Activated T-cell treated with anti-CD3 and anti-CD28 coated beads, Interleukin-2, amount 50 U/mL, for 4 hours (primary cell): ENCODE results near the gene NBPF20. TPM values are rescaled to one million over a fixed set of nuclear protein-coding genes. Genes with fewer than 3 reads are reported as not detected.
"Not testable (repeated sequence)": the region's sequence is repeated elsewhere in the genome, so short reads cannot be mapped to it uniquely, and the experiment has no call there.

ENCODE experiments used
- ATAC-seq, 2 donors: fragments of 200-7000 bp; cut with Tn5 transposase; one replicate each; pipeline ENCODE4 v1.10.0; 2021
- DNase-seq: peaks from one replicate; pipeline ENCODE4 v3.0.0-alpha.2; 2020
- H3K27me3 Mint-ChIP-seq: one replicate; pipeline ENCODE4 v1.8.0; 2021; ENCODE audit warnings: low read depth, mixed read lengths
- H3K36me3 Mint-ChIP-seq: one replicate; pipeline ENCODE4 v1.8.0; 2022; ENCODE audit warnings: mixed read lengths; ENCODE audit not compliant: insufficient read depth
- H3K4me1 Mint-ChIP-seq: one replicate; pipeline ENCODE4 v1.8.0; 2021; ENCODE audit warnings: low read depth, mixed read lengths
- H3K4me3 Mint-ChIP-seq: one replicate; pipeline ENCODE4 v1.8.0; 2021; ENCODE audit warnings: mild to moderate bottlenecking, moderate library complexity, mixed read lengths
- H3K9me3 Mint-ChIP-seq: one replicate; pipeline ENCODE4 v1.8.0; 2021; ENCODE audit warnings: mixed read lengths
- total RNA-seq, 3 donors: library from RNA; stranded (reverse); gene quantifications; one replicate each; pipeline ENCODE4 v1.2.1, GENCODE V29; 2021

The NBPF20 gene
- total RNA-seq, 3 donors from 2014 or later = 0.99 to 2.0 (median 1.3) TPM

DNA sequence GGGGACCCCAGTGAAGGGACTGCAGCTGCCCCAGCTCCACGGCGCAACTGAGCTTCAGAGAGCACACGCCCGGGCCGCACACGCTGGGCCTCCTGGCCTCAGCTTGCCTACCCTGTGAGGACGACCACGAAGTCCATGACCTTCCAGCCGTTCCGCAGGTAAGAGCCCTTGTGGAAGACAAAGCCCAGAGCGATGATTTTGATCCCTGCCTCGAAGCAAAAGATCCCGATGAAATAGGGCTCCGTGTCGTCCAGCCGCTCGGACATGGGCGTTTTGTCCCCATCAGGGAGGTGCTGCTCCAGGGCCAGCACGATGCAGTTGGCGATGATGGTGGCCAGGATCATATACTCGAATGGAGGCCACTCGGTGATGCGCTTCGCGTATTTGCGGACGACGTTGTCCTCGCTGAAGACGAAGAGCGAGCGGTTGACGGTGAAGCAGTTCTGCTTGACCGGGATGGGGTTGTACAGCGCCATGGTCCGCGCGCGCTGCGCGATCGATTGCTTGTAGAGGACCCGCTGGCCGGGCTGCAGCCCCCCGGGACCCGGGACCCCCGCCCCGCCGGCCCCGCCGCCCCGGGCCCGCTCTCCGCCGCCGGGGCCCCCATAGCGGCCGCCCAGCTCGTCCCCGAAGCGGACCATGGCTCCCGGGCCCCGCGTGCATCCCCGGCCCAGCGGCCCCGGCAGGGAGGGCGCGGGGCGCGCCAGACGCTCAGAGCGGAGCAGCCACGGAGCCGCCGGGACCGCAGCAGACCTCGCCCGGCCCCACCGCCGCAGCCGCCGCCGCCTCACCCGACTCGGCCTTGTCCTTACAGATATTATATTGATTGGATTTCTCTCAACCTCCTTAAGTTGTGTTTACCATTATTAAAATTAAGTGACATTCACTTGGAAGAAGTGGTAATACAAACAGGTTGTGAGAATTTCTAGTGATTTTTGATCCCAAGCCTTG lies 28.7 kb upstream of the NBPF20 start:
- H3K27me3 Mint-ChIP-seq = peaks cover 32% of the 10 kb centered on the region
- H3K4me3 Mint-ChIP-seq, ATAC-seq, H3K36me3 Mint-ChIP-seq, H3K4me1 Mint-ChIP-seq, H3K9me3 Mint-ChIP-seq, DNase-seq: not testable (repeated sequence)

- not testable (repeated sequence) for DNase-seq, H3K36me3 Mint-ChIP-seq, H3K9me3 Mint-ChIP-seq, H3K4me1 Mint-ChIP-seq, H3K4me3 Mint-ChIP-seq
- H3K27me3 Mint-ChIP-seq = peaks cover 28% of the 10 kb centered on the region
- peak; percentile 11 to 14 for ATAC-seq
Observed at GRCh38 chr1:145452506-145452905, 27.1 kb upstream of the NBPF20 start.

DNA sequence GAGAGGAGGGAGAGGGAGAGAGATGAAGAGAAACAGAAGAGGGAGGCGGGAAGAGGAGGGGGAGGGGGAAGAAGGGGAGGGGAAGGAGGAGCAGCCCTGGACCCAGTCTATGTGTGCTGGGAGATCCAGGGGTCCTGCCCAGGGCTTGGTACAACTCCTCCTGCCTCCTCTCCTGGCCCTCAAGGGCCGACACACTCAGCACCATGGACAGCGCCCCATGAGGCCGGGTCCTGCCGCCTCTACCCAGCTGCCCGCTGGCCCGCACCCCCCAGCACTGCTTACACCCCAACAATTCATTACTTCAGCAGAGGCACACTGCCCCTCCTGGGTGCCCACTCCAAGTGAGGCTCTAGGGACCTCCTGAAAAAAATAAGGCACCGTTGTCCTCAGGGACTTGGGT lies 26.5 kb upstream of the NBPF20 start:
- not testable (repeated sequence) for H3K36me3 Mint-ChIP-seq, H3K9me3 Mint-ChIP-seq, DNase-seq, H3K4me1 Mint-ChIP-seq, H3K4me3 Mint-ChIP-seq
- ATAC-seq = peak in 1 of 2 donors; percentile 52
- H3K27me3 Mint-ChIP-seq = peaks cover 28% of the 10 kb centered on the region

DNA sequence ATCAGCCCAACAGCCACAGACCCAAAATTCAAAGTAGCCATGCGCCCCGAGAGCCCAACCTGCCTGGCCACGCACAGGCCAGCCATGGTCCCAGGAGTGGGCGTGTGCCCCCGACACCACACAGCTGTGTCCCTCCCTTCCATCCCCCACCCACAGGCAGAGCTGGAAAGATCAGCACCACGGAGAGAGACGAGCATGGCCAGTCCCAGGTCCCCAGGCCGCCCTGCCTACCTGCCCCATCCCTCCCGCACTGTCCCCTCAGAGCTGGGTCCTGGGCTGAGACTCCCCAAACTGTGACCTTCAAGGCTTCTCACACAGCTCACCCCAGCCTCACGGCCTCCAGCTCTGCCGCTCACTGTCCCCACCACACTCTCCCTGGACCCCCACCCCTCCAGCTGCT lies 19.8 kb upstream of the NBPF20 start:
- not testable (repeated sequence) for H3K4me3 Mint-ChIP-seq, H3K4me1 Mint-ChIP-seq, H3K36me3 Mint-ChIP-seq, ATAC-seq, H3K27me3 Mint-ChIP-seq, DNase-seq, H3K9me3 Mint-ChIP-seq

- not testable (repeated sequence) for H3K4me1 Mint-ChIP-seq, H3K4me3 Mint-ChIP-seq, H3K9me3 Mint-ChIP-seq, H3K36me3 Mint-ChIP-seq, H3K27me3 Mint-ChIP-seq, ATAC-seq, DNase-seq
Observed at GRCh38 chr1:145442340-145442739, 16.9 kb upstream of the NBPF20 start.

DNA sequence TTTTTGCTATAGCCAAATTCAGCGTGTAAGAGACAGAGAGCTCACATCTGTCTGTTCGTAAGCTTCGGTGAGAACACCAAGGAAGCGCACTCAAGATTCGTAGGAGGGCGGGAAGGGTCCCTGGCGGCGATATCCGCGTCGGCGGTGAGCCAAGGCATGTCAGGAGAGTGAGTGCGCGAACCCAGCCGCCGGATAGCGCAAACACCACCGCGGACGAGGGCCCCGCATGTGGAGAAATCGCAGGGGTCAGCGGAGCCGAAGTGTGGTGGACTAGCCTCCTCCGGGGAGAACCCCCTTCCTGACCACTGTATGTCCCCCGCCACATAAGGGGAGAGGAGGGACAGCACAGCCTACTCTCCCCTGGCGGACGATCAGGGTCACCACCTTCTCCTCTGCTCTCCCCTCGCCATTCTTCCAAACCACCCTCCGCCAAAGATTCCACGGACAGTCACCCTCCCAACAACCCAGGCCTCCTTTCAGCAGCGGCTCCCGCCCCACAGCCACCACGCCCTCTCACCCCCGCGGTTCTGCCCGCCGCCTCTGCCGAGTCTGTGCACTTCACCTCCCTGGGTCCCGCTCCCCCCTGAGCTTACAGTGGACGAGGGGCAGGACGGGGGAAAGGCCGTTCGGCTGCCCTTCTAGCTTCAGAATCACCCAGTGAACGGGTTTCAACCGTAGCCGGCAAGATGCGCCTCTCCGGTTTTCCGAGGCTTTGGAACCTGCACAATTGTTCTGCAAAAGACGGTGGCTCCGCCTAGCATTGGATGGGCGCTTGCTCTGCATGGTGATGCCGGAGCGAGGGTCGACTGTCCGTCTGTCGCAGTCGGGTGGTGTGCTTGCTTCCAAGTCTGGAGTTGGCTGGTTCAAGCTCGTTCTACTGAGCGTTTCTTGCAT lies 6.2 kb upstream of the NBPF20 start:
- H3K4me1 Mint-ChIP-seq, H3K36me3 Mint-ChIP-seq, DNase-seq: not testable (repeated sequence)
- peak overlapping the region; percentile 51 for H3K4me3 Mint-ChIP-seq
- peaks cover 21% of the 10 kb centered on the region for H3K9me3 Mint-ChIP-seq
- H3K27me3 Mint-ChIP-seq = peaks cover 45% of the 10 kb centered on the region
- ATAC-seq = peak; percentile 67 to 72

- H3K4me1 Mint-ChIP-seq, H3K4me3 Mint-ChIP-seq, H3K36me3 Mint-ChIP-seq, DNase-seq: not testable (repeated sequence)
- ATAC-seq = peak in 1 of 2 donors; percentile 21
- H3K27me3 Mint-ChIP-seq = peaks cover 45% of the 10 kb centered on the region
- peaks cover 21% of the 10 kb centered on the region for H3K9me3 Mint-ChIP-seq
Observed at GRCh38 chr1:145430830-145431229, 5.4 kb upstream of the NBPF20 start.

GRCh38 chr1:145429329-145429728 lies 3.9 kb upstream of the NBPF20 start:
- Mint-ChIP-seq H3K9me3 (peaks cover 21% of the 10 kb centered on the region), H3K4me1 (peaks cover 10% of the 10 kb centered on the region), H3K27me3 (peaks cover 47% of the 10 kb centered on the region)
- H3K36me3 Mint-ChIP-seq, H3K4me3 Mint-ChIP-seq, ATAC-seq, DNase-seq: not testable (repeated sequence)

DNA sequence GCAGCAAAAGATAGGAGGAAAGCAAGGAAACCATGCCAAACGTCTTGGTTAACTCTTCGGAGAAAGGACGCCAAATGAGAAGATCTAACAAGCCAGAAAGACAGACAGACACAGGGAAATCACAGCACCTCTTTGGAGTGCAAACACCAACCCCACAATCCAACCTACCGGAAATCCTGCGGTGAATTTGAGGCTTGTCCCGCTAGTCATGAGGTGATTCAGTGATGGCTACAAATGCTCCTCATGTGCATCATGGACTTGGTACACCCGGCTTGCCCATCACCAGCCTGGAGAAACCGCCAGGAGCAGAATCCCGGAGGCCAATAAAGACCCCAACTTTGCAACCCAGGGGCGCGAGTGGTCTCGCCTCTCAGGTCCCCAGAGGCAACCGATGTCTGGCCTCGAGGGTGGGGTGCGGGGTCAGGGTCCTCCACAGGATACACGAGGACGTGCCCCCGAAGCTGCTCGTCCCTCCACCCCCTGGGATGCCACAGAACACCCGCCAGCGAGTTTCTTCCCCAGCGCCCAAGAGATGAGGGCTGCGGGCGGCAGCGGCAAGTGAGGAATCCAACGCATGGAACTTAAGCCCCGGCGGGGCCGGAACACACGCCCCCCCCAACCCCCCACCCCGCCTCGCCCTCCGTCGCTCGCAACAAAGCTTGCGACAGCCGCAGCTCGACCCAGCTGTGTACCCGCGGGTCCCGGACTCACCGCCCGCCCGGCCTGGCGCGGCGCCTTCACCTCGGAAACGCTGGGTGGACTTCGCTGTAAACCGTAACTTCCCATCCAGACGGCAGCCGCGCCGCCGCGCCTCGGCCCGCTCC lies 579 bp downstream of the NBPF20 start:
- not testable (repeated sequence) for H3K36me3 Mint-ChIP-seq, H3K4me1 Mint-ChIP-seq
- ATAC-seq (peak; percentile 74 to 77), DNase-seq (peak; percentile 23)
- H3K27me3 Mint-ChIP-seq = peaks cover 24% of the 10 kb centered on the region
- peaks cover 14% of the 10 kb centered on the region for H3K9me3 Mint-ChIP-seq
- H3K4me3 Mint-ChIP-seq = peak overlapping the region; percentile 91

- not testable (repeated sequence) for DNase-seq, H3K4me3 Mint-ChIP-seq, H3K9me3 Mint-ChIP-seq, H3K27me3 Mint-ChIP-seq, ATAC-seq, H3K4me1 Mint-ChIP-seq, H3K36me3 Mint-ChIP-seq
Observed at GRCh38 chr1:145415149-145415548, 10.3 kb downstream of the NBPF20 start.

DNA sequence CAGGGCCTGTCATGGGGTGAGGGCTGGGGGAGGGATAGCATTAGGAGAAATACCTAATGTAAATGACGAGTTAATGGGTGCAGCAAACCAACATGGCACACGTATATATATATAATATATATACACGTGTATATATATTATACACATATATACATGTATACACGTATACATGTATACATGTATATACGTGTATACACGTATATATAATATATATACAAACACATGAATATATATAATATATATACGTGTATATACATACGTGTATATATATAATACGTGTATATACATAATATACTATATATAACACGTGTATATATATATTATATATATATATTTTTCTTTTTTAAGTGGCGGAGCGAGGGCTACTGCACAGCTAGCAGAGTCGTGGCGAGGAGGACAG lies 18.1 kb downstream of the NBPF20 start:
- not testable (repeated sequence) for H3K36me3 Mint-ChIP-seq, ATAC-seq, H3K27me3 Mint-ChIP-seq, H3K9me3 Mint-ChIP-seq, H3K4me1 Mint-ChIP-seq, DNase-seq, H3K4me3 Mint-ChIP-seq

GRCh38 chr1:145404949-145405348 lies 20.5 kb downstream of the NBPF20 start:
- H3K27me3 Mint-ChIP-seq, H3K36me3 Mint-ChIP-seq, H3K4me1 Mint-ChIP-seq, H3K9me3 Mint-ChIP-seq, H3K4me3 Mint-ChIP-seq, DNase-seq, ATAC-seq: not testable (repeated sequence)

- ATAC-seq, DNase-seq, H3K9me3 Mint-ChIP-seq, H3K27me3 Mint-ChIP-seq, H3K36me3 Mint-ChIP-seq, H3K4me1 Mint-ChIP-seq, H3K4me3 Mint-ChIP-seq: not testable (repeated sequence)
Observed at GRCh38 chr1:145400701-145401100, 24.7 kb downstream of the NBPF20 start.
